CD4-positive, alpha-beta T cell (primary cell): Measurements from ENCODE around the gene RBM34. TPM values are rescaled to one million over a fixed set of nuclear protein-coding genes. Genes with fewer than 3 reads are reported as not detected.

Experiments used
- ATAC-seq: fragments of 200-7000 bp; cut with Tn5 transposase; one replicate; pipeline ENCODE4 v1.10.0; 2022; ENCODE audit warnings: mild to moderate bottlenecking; ENCODE audit not compliant: poor library complexity
- CTCF ChIA-PET: fragments of 350-600 bp; sonication (Branson Sonifier 250); formaldehyde crosslinking; loops from one replicate; lab custom pipeline; 2021; ENCODE audit warnings: antibody characterized with exemption, inconsistent platforms; lab: Charles Lee
- POLR2A ChIA-PET: fragments of 350-600 bp; sonication (Branson Sonifier 250); formaldehyde crosslinking; loops from one replicate; lab custom pipeline; 2021; ENCODE audit warnings: antibody characterized with exemption, inconsistent platforms; lab: Charles Lee
- DNase-seq, 14 experiments: peaks; one replicate each; pipeline ENCODE4 v3.0.0-alpha.2; 2013 to 2020; ENCODE audit warnings: mixed read lengths in 2 of 14
- H3K27ac ChIP-seq, 2 donors: one replicate each; pipeline versions ENCODE4 v1.5.1 to v1.7.0; 2013; ENCODE audit warnings: low read length in 2 of 2, low read depth in 1 of 2, mild to moderate bottlenecking in 1 of 2
- H3K27me3 ChIP-seq, 2 experiments: 1 replicate in 1 of 2; 2 replicates in 1 of 2; pipeline versions ENCODE4 v1.6.1 to v1.7.0; 2013; ENCODE audit warnings: low read length in 2 of 2, control low read depth in 1 of 2, mild to moderate bottlenecking in 1 of 2, moderate library complexity in 1 of 2; ENCODE audit not compliant: insufficient read depth in 2 of 2, control insufficient read depth in 1 of 2
- H3K36me3 ChIP-seq: one replicate; pipeline ENCODE4 v1.6.1; 2013; ENCODE audit warnings: low read length, control low read depth; ENCODE audit not compliant: insufficient read depth
- H3K4me1 ChIP-seq: one replicate; pipeline ENCODE4 v1.6.1; 2013; ENCODE audit warnings: low read length, control low read depth; ENCODE audit not compliant: insufficient read depth
- H3K4me3 ChIP-seq: one replicate; pipeline ENCODE4 v1.5.1; 2013; ENCODE audit warnings: mild to moderate bottlenecking, low read length, moderate library complexity
- H3K9me3 ChIP-seq, 2 experiments: 1 replicate in 1 of 2; 2 replicates in 1 of 2; pipeline versions ENCODE4 v1.6.1 to v1.7.0; 2013; ENCODE audit warnings: low read length in 2 of 2, mild to moderate bottlenecking in 2 of 2, control low read depth in 1 of 2, moderate library complexity in 1 of 2; ENCODE audit not compliant: control insufficient read depth in 1 of 2, insufficient read depth in 1 of 2
- H3K27ac Mint-ChIP-seq: one replicate; pipeline ENCODE4 v1.8.0; 2020; ENCODE audit warnings: mixed read lengths
- H3K27me3 Mint-ChIP-seq: one replicate; pipeline ENCODE4 v1.8.0; 2021; ENCODE audit warnings: mixed read lengths
- H3K36me3 Mint-ChIP-seq: one replicate; pipeline ENCODE4 v1.8.0; 2021; ENCODE audit warnings: low read depth, mixed read lengths
- H3K4me1 Mint-ChIP-seq: one replicate; pipeline ENCODE4 v1.8.0; 2021; ENCODE audit warnings: low read depth, mixed read lengths
- H3K4me3 Mint-ChIP-seq: one replicate; pipeline ENCODE4 v1.8.0; 2020; ENCODE audit warnings: mild to moderate bottlenecking, mixed read lengths
- H3K9me3 Mint-ChIP-seq: one replicate; pipeline ENCODE4 v1.8.0; 2020; ENCODE audit warnings: mixed read lengths
- CTCF ChIP-seq: fragments of 200-600 bp; IDR thresholded peaks from one replicate; pipeline ENCODE4 v1.8.0; 2022; ENCODE audit warnings: antibody characterized with exemption, mild to moderate bottlenecking
- intact Hi-C, 2 experiments: fragments of 100-400 bp; cut with DNase I in 1 of 2; cut with micrococcal nuclease in 1 of 2; formaldehyde crosslinking; loops; one replicate each; pipeline versions ENCODE4 v1.15.1 to v1.9.0; 2023 to 2025; cut with DNase I, micrococcal nuclease
- total RNA-seq, 174 experiments: library from RNA in 2 of 174; stranded (reverse) in 2 of 174; gene quantifications; one replicate each; pipeline ENCODE4 v1.2.3 and lab custom pipeline; 2021 to 2026

Gene RBM34
- total RNA-seq, 2 experiments from 2014 or later: 195 to 218 TPM

GRCh38 chr1:235130766-235131270, 30.2 kb downstream of the RBM34 start:
- peaks cover 79% of the 10 kb centered on the region for H3K36me3 Mint-ChIP-seq
- no peak overlapping the region for H3K4me3 ChIP-seq
- H3K27ac ChIP-seq: no peak overlapping the region
- intact Hi-C loops: no loop called here
- H3K27me3 ChIP-seq: no peaks in the 10 kb centered on the region
- H3K9me3 Mint-ChIP-seq: no peaks in the 10 kb centered on the region
- peaks cover 21% of the 10 kb centered on the region for H3K36me3 ChIP-seq
- H3K4me3 Mint-ChIP-seq: no peak overlapping the region
- H3K27me3 Mint-ChIP-seq: no peaks in the 10 kb centered on the region
- ChIA-PET CTCF (no interaction called here), POLR2A (interaction anchor here (4.3 kb wide), 1 partner anchor 30 kb away, joined by 67 read pairs; the partner anchor contains the start of gene RBM34)
- DNase-seq (no peak), ATAC-seq (no peak)
- no peak for TF ChIP-seq CTCF
- no peaks in the 10 kb centered on the region for H3K9me3 ChIP-seq
- peaks cover 31% of the 10 kb centered on the region for H3K4me1 Mint-ChIP-seq
- H3K27ac Mint-ChIP-seq: peak overlapping the region; percentile 98
- H3K4me1 ChIP-seq: peaks cover 21% of the 10 kb centered on the region

GRCh38 chr1:235129774-235130570, 31.1 kb downstream of the RBM34 start:
- intact Hi-C loops: loop anchor here (2.0 to 5.0 kb wide), 3 partner anchors 25 to 197 kb away; partner anchors contain the start of genes ARID4B (in 1 of the 2), GGPS1 (in 1 of the 2) and RBM34 (in 1 of the 2)
- ATAC-seq: no peak
- Histone ChIP-seq H3K27ac (peak overlapping the region in 1 of 2 donors; percentile 19), H3K36me3 (peaks cover 12% of the 10 kb centered on the region), H3K4me3 (no peak overlapping the region), H3K9me3 (no peaks in the 10 kb centered on the region), H3K27me3 (no peaks in the 10 kb centered on the region), H3K4me1 (peaks cover 29% of the 10 kb centered on the region)
- H3K9me3 Mint-ChIP-seq: no peaks in the 10 kb centered on the region
- H3K27ac Mint-ChIP-seq: peak overlapping the region; percentile 98
- no peak for TF ChIP-seq CTCF
- POLR2A ChIA-PET: interaction anchor here (1.5 to 4.3 kb wide), 3 partner anchors 31 to 652 kb away, joined by 10 to 67 read pairs (median 16); partner anchors contain the start of genes B3GALNT2 and RBM34
- peaks cover 71% of the 10 kb centered on the region for H3K36me3 Mint-ChIP-seq
- peaks cover 34% of the 10 kb centered on the region for H3K4me1 Mint-ChIP-seq
- CTCF ChIA-PET: no interaction called here
- peak overlapping the region; percentile 98 for H3K4me3 Mint-ChIP-seq
- no peak for DNase-seq
- H3K27me3 Mint-ChIP-seq: no peaks in the 10 kb centered on the region

GRCh38 chr1:235128456-235129328, 32.4 kb downstream of the RBM34 start, which contains the start of gene TOMM20:
Gene TOMM20, minus strand, starts transcription at chr1:235128837. Its CDS starts 122 bp downstream, at chr1:235128715.
- intact Hi-C loops: loop anchor here (1.0 to 5.0 kb wide), 4 partner anchors 24 to 199 kb away; partner anchors contain the start of genes RBM34 (in 2 of the 2), ARID4B (in 1 of the 2) and GGPS1 (in 1 of the 2)
- POLR2A ChIA-PET: interaction anchor here (0.6 to 4.3 kb wide), 11 partner anchors 17 to 755 kb away, joined by 3 to 67 read pairs (median 4); partner anchors contain the start of genes ARID4B, B3GALNT2, COA6 and GGPS1

More at GRCh38 chr1:235128456-235129328, 32.4 kb downstream of the RBM34 start, which contains the start of gene TOMM20:
- Histone ChIP-seq H3K9me3 (no peaks in the 10 kb centered on the region), H3K27ac (peak within 1 kb of the TSS; percentile 89 to 93), H3K4me3 (peak within 1 kb of the TSS; percentile 86), H3K4me1 (peaks cover 38% of the 10 kb centered on the region), H3K36me3 (peaks cover 14% of the 10 kb centered on the region), H3K27me3 (no peaks in the 10 kb centered on the region)
- TF ChIP-seq CTCF: no peak
- peaks cover 68% of the 10 kb centered on the region for H3K36me3 Mint-ChIP-seq
- no peaks in the 10 kb centered on the region for H3K27me3 Mint-ChIP-seq
- H3K4me1 Mint-ChIP-seq: peaks cover 45% of the 10 kb centered on the region
- ATAC-seq (peak; percentile 91), DNase-seq (peak; percentile 86 to 99 (median 92))
- CTCF ChIA-PET: interaction anchor here (0.6 kb wide), 1 partner anchor 34 kb away, joined by 3 read pairs; no protein-coding TSS in a partner anchor
- peak within 1 kb of the TSS; percentile 98 for H3K4me3 Mint-ChIP-seq
- no peaks in the 10 kb centered on the region for H3K9me3 Mint-ChIP-seq
- peak within 1 kb of the TSS; percentile 98 for H3K27ac Mint-ChIP-seq
